Mononuclear cell (primary cell): Measurements from ENCODE around the gene SAG. TPM values are rescaled to one million over a fixed set of nuclear protein-coding genes. Genes with fewer than 3 reads are reported as not detected.
"Not testable (repeated sequence)": the region's sequence is repeated elsewhere in the genome, so short reads cannot be mapped to it uniquely, and the experiment has no call there.

ENCODE experiments used
- H3K27me3 ChIP-seq: 2 replicates; pipeline ENCODE4 v1.6.0; 2011; ENCODE audit warnings: low read length, control low read depth; ENCODE audit not compliant: insufficient read depth
- H3K4me1 ChIP-seq: 2 replicates; pipeline ENCODE4 v1.5.1; 2011; ENCODE audit warnings: mild to moderate bottlenecking, low read length, control low read depth; ENCODE audit not compliant: insufficient read depth
- H3K4me3 ChIP-seq: 2 replicates; pipeline ENCODE4 v1.5.1; 2011; ENCODE audit warnings: mild to moderate bottlenecking, low read length, moderate library complexity
- H3K9me3 ChIP-seq: 2 replicates; pipeline ENCODE4 v1.5.1; 2011; ENCODE audit warnings: low read depth, mild to moderate bottlenecking, control low read depth, low read length
- total RNA-seq: library from RNA; depleted of rRNA; stranded (reverse); fragments of >200 nt; gene quantifications from one replicate; pipeline ENCODE4 v1.2.3, GENCODE V29; 2012

Gene SAG
- total RNA-seq, 1 donor, result 0.21 TPM

DNA sequence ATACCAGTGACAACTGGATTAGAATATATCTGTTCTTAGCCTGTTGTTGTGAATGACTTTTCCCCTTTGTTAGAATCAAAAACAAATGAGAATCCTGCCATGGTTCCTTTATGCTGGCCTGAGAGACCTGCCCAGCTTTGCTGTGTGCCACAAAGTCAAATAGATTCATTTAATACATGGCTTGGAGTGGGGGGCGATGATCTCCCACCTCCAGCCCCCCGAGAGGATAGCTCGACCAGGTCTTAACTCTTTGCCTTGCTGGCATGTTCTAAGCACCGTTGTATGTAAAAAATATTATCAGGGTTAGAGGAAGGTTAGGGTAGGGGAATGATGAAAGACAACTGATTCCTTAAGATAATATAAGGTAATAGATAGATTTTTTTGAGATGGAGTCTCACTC lies 24.5 kb downstream of the SAG start:
- Histone ChIP-seq H3K4me1 (peaks cover 64% of the 10 kb centered on the region), H3K9me3 (no peaks in the 10 kb centered on the region), H3K27me3 (no peaks in the 10 kb centered on the region), H3K4me3 (no peak overlapping the region)

DNA sequence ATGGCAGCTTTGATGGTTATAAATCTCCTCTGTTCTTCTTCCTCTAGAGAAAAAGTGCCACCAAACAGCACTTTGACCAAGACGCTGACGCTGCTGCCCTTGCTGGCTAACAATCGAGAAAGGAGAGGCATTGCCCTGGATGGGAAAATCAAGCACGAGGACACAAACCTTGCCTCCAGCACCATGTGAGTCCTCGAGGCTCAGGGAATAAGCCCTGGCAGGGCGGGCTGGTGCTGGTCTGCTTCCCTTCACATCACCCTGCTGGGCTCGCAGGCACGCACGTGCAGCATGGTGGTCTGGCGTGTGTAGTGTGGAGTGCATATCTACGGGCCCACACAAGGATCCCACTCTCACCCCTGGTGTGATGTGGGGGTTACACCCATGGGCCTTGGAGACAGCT lies 27.3 kb downstream of the SAG start:
- Histone ChIP-seq H3K4me3 (no peak overlapping the region), H3K4me1 (peaks cover 72% of the 10 kb centered on the region), H3K27me3 (no peaks in the 10 kb centered on the region), H3K9me3 (no peaks in the 10 kb centered on the region)

- not testable (repeated sequence) for H3K27me3 ChIP-seq
- H3K4me1 ChIP-seq, result peaks cover 65% of the 10 kb centered on the region
Measured at GRCh38 chr2:233336091-233336490, 28.5 kb downstream of the SAG start.

DNA sequence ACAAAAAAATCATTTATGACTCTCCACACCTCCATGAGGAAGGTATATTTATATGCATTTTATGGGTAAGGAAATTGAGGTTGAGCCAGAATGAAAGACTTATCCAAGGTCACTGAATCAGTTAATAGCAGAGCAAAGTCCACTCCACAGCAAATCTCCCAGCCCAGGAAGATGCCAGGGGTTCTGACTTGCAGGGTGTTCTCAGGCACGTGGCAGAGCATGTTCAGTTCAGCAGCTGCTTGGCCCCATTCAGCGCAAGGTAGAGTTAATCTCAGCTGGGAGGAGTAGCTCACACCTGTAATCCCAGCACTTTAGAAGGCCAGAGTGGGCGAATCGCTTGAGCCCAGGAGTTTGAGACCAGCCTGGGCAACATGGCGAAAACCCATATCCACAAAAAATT lies 28.9 kb downstream of the SAG start:
- Histone ChIP-seq H3K27me3 (no peaks in the 10 kb centered on the region), H3K4me1 (peaks cover 61% of the 10 kb centered on the region), H3K4me3 (no peak overlapping the region), H3K9me3 (no peaks in the 10 kb centered on the region)

More at GRCh38 chr2:233336091-233336490, 28.5 kb downstream of the SAG start:
- not testable (repeated sequence) for H3K4me3 ChIP-seq, H3K9me3 ChIP-seq

DNA sequence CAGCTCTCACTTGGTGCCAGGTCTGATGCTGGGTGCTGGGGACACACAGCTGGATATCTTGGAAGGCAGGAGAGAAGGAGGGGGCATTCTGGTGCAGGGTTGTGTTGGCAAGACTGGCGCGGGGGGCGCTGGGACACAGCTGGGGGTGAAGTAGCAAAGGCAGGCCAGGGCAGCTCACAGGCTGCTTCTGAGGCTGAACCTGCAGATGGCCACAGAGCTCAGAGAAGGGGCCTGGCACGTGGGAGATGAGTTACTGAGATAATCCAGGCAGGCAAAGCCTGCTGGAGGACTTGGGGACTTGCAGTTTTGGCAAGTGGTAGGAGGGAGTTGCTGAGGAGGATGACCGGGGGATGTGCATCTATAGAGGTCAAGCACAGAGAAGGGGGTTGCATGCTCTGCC lies 30.4 kb downstream of the SAG start:
- H3K4me3 ChIP-seq, result no peak overlapping the region
- peaks cover 47% of the 10 kb centered on the region for H3K4me1 ChIP-seq
- no peaks in the 10 kb centered on the region for H3K9me3 ChIP-seq
- H3K27me3 ChIP-seq, result no peaks in the 10 kb centered on the region

- Histone ChIP-seq H3K4me1 (peaks cover 38% of the 10 kb centered on the region), H3K9me3 (no peaks in the 10 kb centered on the region), H3K27me3 (no peaks in the 10 kb centered on the region), H3K4me3 (no peak overlapping the region)
Measured at GRCh38 chr2:233338812-233339368, 31.3 kb downstream of the SAG start.

DNA sequence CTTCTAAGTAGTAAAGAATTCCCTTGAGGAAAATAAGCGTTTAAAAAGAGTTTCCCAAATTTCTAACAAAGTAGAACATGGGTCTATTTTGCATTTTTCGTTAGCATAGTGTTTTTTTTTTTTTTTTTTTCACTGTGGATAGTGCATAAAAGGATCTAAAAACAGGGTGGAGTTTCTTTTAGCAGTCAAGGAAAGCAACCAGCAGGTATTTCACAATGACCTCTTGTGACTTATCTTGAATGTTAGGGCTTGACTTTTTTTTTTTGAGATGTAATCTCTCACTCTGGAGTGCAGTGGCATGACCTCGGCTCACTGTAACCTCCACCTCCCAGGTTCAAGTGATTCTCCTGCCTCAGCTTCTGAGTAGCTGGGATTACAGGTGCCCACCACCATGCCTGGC lies 31.8 kb downstream of the SAG start:
- peaks cover 33% of the 10 kb centered on the region for H3K4me1 ChIP-seq
- H3K4me3 ChIP-seq, result no peak overlapping the region
- H3K9me3 ChIP-seq, result no peaks in the 10 kb centered on the region
- H3K27me3 ChIP-seq, result no peaks in the 10 kb centered on the region

- Histone ChIP-seq H3K4me3 (no peak overlapping the region), H3K4me1 (peaks cover 25% of the 10 kb centered on the region), H3K9me3 (no peaks in the 10 kb centered on the region)
Measured at GRCh38 chr2:233341296-233341695, 33.7 kb downstream of the SAG start.

DNA sequence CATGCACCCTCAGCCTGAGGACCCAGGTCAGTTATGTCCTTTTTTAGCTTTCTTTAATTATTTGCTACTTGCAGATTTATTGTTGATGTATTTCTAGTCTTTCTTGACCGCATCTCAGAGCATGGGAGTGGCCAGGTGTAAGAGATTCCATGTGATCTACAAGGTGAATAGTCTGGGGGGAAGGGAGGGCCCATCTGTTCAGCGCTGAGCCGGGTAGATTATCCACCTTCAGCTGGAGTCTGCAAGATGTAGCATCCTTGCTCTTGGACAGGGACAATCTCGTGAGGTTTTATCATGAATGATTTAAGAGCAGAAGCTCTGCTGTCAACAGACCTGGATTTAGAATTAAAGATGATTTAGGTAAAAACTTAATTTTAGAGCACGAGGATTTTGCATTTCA lies 34.7 kb downstream of the SAG start:
- no peaks in the 10 kb centered on the region for H3K27me3 ChIP-seq

More at GRCh38 chr2:233341296-233341695, 33.7 kb downstream of the SAG start:
- H3K27me3 ChIP-seq, result no peaks in the 10 kb centered on the region

DNA sequence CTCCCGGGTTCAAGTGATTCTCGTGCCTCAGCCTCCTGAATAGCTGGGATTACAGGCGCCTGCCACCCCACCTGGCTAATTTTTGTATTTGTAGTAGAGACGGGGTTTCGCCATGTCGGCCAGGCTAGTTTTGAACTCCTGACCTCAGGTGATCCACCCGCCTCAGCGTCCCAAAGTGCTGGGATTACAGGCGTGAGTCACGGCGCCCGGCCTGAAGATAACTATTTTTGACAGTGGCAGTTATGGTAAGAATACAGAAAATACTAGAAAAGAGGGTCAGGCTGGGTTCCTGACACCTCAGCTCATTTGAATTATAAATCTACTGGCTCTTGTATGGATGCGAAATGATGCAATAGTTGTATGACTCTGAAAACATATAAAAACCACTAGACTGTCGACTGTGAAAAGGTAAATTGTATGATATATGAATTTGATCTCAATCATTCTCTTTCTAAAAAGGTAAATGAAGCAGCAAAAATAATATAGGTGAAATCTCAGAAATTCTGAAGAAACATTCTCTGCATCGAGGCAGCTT lies 35.6 kb downstream of the SAG start:
- peaks cover 22% of the 10 kb centered on the region for H3K4me1 ChIP-seq
- no peaks in the 10 kb centered on the region for H3K27me3 ChIP-seq
- no peaks in the 10 kb centered on the region for H3K9me3 ChIP-seq
- H3K4me3 ChIP-seq, result no peak overlapping the region

More for the DNA sequence above, 34.7 kb downstream of the SAG start:
- no peaks in the 10 kb centered on the region for H3K9me3 ChIP-seq
- peaks cover 25% of the 10 kb centered on the region for H3K4me1 ChIP-seq
- no peak overlapping the region for H3K4me3 ChIP-seq

- H3K9me3 ChIP-seq, result no peaks in the 10 kb centered on the region
- H3K4me1 ChIP-seq, result peaks cover 32% of the 10 kb centered on the region
- no peaks in the 10 kb centered on the region for H3K27me3 ChIP-seq
- H3K4me3 ChIP-seq, result no peak overlapping the region
Measured at GRCh38 chr2:233346376-233346775, 38.8 kb downstream of the SAG start.

DNA sequence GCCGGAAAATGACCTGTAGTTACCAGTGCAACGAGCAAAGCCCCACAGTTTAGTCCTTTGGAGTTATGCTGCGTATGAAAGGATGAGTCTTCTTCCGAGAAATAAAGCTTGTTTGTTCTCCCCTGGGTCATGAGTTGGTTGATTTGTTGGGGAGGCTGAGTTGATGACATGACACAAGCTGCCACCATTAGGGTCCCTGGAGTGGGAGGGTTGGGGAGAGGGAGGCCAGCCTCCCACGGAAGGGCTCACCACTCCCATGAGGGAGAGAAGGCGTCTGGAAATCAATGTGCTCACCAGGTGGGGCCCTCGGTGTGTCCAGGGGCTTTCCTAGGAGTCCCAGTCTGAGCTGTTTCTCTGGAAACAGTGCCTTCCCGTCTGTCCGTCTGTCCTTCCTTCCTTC lies 39.3 kb downstream of the SAG start:
- H3K4me1 ChIP-seq, result peaks cover 38% of the 10 kb centered on the region
- H3K27me3 ChIP-seq, result no peaks in the 10 kb centered on the region
- H3K9me3 ChIP-seq, result no peaks in the 10 kb centered on the region
- H3K4me3 ChIP-seq, result no peak overlapping the region

DNA sequence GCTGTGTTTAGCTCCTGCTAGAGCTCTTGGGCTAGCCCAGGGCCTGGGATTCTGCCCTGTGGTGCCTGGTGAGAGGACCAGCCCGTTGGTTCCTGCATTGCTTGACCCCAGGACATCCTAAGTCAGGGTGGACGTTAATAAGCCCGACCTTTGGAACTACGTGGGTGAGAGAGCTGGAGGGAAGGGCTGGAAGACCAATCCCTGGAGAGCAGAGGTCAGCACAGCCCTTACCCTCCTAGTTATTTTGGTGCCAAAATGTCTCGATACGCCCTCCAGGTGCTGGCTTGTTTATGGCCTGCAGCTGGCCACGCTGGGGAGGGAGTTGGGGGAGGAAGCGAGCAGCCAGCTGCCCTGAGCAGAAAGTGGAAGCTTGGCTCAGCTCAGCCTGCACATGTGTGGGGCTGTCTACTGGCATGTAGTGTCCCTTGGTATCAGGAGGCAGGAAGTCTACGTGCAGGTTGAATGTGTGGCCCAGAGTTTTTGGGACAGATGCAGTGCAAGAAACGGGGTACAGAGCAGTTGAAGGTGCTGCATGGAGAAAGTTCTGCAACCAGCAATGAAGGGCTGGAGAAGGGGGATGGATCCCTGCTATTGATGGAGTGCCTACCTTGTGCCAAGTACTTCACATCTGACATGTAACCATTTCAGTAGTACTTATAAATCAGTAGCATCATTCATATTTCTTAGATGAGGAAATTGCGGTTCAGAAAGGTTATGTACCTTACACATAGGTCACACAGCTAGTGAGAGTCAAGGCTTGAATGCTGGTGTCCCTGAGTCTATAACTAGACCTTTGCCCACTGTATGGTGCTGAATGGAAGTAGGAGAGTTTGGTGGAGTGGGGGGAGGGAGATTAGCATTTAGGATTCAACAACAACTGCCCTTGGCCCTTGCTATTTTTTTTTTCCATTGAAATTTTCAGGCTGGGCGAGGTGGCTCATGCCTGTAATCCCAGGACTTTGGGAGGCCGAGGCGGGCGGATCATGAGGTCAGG lies 41.7 kb downstream of the SAG start:
- Histone ChIP-seq H3K4me3 (no peak overlapping the region), H3K27me3 (no peaks in the 10 kb centered on the region), H3K4me1 (peaks cover 59% of the 10 kb centered on the region), H3K9me3 (no peaks in the 10 kb centered on the region)

DNA sequence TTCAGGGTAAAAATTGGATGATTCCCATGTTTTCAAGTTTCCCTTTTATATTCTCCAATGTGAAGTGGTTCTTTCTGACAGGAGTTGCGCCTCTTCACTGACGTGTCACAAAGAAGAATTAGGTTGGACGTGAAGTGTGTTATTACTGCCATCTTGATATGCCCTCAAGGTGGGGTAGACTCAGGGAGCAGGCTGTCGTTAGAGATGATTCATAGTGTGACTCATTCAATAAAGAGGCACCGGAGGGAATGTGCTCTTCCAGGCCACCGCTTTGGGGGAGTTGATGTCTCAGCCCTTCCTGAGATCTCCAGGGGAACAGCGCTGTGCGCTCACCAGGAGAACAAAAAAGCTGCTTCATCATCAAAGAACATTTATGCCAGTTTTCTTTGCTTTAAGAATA lies 43.1 kb downstream of the SAG start:
- Histone ChIP-seq H3K27me3 (no peaks in the 10 kb centered on the region), H3K9me3 (no peaks in the 10 kb centered on the region), H3K4me3 (no peak overlapping the region), H3K4me1 (peaks cover 67% of the 10 kb centered on the region)

- H3K9me3 ChIP-seq, result no peaks in the 10 kb centered on the region
- H3K4me3 ChIP-seq, result no peak overlapping the region
- peaks cover 74% of the 10 kb centered on the region for H3K4me1 ChIP-seq
- no peaks in the 10 kb centered on the region for H3K27me3 ChIP-seq
Measured at GRCh38 chr2:233351423-233351822, 43.8 kb downstream of the SAG start.
